WERI-Rb-1 (cell line): ENCODE measurements around the gene FLVCR2.

Experiments used
- DNase-seq: peaks from one replicate; pipeline ENCODE4 v3.0.0-alpha.2; 2020
- H3K27ac ChIP-seq: fragments of 250-450 bp; sonication (Bioruptor Pico); 2 replicates; pipeline ENCODE4 v1.5.1; 2020; ENCODE audit warnings: mild to moderate bottlenecking, moderate library complexity
- H3K27me3 ChIP-seq: fragments of 250-450 bp; sonication (Bioruptor Pico); 2 replicates; pipeline ENCODE4 v1.5.1; 2021; ENCODE audit warnings: mild to moderate bottlenecking, low read depth, moderate library complexity; ENCODE audit not compliant: insufficient read depth, severe bottlenecking
- H3K36me3 ChIP-seq: fragments of 250-450 bp; sonication (Bioruptor Pico); 2 replicates; pipeline ENCODE4 v1.5.1; 2020; ENCODE audit warnings: mild to moderate bottlenecking, moderate library complexity
- H3K4me3 ChIP-seq: 2 replicates; pipeline ENCODE4 v1.5.1; 2011; ENCODE audit warnings: low read depth, mild to moderate bottlenecking, control low read depth, low read length
- H3K9me3 ChIP-seq: fragments of 250-450 bp; sonication (Bioruptor Pico); 2 replicates; pipeline ENCODE4 v1.5.1; 2021; ENCODE audit warnings: mild to moderate bottlenecking, moderate library complexity; ENCODE audit not compliant: severe bottlenecking
- TF ChIP-seq, protein P1 (sequence below): IDR thresholded peaks from 2 replicates; pipeline ENCODE4 v1.5.1; 2011; ENCODE audit warnings: low read depth, mild to moderate bottlenecking, control low read depth, inconsistent platforms, low read length

The FLVCR2 gene

DNA sequence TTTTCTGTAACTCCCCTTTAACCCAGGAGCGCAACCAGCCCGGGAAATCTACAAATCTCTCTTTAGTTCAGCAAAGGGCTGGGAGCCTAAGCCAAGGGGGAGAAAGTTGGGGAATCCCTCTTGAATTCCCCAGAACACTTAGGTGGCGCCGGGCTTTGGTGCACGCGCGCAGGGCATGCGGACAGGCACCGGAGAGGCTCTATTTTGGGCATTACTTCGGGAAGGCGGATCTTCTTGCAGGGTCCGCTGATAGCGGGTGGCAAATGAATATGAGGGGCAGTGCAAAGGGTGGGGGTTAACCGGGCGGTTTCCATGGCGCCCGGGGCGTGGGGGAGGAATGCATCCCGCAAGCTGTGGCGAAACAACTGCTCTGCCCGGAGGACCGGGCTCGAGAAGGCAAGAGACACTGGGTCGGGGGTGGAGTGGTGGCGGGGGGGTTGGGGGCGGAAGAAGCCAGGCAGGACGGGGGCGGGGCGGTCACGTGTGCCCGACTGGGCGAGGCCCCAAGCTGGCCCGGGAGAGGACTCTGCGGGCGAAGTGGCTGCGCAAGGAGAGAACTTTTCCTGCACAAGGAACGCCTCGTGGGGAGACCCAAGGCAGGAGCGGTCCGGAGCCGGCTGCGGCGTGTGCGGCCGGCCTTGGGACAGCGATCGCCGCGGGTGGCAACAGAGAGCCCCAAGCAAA is at the start of gene FLVCR2:
TSS of gene FLVCR2 (plus strand) at position 519 of the 684 bp plus-strand sequence. CDS start 353 bp downstream, outside the sequence.
- no peaks in the 10 kb centered on the region for H3K9me3 ChIP-seq
- H3K4me3 ChIP-seq = peak within 1 kb of the TSS; percentile 46
- TF ChIP-seq, protein P1, sequence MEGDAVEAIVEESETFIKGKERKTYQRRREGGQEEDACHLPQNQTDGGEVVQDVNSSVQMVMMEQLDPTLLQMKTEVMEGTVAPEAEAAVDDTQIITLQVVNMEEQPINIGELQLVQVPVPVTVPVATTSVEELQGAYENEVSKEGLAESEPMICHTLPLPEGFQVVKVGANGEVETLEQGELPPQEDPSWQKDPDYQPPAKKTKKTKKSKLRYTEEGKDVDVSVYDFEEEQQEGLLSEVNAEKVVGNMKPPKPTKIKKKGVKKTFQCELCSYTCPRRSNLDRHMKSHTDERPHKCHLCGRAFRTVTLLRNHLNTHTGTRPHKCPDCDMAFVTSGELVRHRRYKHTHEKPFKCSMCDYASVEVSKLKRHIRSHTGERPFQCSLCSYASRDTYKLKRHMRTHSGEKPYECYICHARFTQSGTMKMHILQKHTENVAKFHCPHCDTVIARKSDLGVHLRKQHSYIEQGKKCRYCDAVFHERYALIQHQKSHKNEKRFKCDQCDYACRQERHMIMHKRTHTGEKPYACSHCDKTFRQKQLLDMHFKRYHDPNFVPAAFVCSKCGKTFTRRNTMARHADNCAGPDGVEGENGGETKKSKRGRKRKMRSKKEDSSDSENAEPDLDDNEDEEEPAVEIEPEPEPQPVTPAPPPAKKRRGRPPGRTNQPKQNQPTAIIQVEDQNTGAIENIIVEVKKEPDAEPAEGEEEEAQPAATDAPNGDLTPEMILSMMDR = no peak
- H3K36me3 ChIP-seq = no peaks in the 10 kb centered on the region
- no peaks in the 10 kb centered on the region for H3K27me3 ChIP-seq
- DNase-seq = peak; percentile 64
- H3K27ac ChIP-seq = no peak within 1 kb of the TSS

DNA sequence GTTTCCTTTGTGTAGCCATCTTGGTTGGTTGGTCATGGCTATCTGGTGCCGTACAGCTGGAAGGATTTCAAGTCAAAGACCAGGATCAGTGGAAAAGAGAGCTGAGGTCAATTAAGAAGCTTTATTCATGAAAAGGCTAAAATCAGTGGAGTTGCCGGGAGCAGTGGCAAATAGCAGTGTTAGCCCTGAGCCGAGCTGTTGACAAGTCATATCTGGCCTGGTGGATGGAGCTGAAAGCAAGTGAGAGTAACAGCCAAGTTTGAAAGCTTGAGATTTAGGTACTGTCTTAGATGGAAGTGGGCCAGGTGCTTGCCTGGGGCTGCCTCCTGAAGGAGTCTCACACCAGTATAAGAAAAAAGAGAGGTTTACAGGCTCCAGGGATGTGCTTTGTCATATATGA is 47.2 kb upstream of the FLVCR2 start:
- Histone ChIP-seq H3K27ac (no peak overlapping the region), H3K9me3 (no peaks in the 10 kb centered on the region), H3K4me3 (no peak overlapping the region), H3K36me3 (no peaks in the 10 kb centered on the region), H3K27me3 (no peaks in the 10 kb centered on the region)
- no peak for DNase-seq
- TF ChIP-seq, protein P1 = no peak

GRCh38 chr14:75531660-75532317 is 46.6 kb upstream of the FLVCR2 start:
- Histone ChIP-seq H3K27me3 (no peaks in the 10 kb centered on the region), H3K27ac (no peak overlapping the region), H3K36me3 (no peaks in the 10 kb centered on the region), H3K4me3 (no peak overlapping the region), H3K9me3 (no peaks in the 10 kb centered on the region)
- TF ChIP-seq, protein P1 = no peak
- DNase-seq = no peak

DNA sequence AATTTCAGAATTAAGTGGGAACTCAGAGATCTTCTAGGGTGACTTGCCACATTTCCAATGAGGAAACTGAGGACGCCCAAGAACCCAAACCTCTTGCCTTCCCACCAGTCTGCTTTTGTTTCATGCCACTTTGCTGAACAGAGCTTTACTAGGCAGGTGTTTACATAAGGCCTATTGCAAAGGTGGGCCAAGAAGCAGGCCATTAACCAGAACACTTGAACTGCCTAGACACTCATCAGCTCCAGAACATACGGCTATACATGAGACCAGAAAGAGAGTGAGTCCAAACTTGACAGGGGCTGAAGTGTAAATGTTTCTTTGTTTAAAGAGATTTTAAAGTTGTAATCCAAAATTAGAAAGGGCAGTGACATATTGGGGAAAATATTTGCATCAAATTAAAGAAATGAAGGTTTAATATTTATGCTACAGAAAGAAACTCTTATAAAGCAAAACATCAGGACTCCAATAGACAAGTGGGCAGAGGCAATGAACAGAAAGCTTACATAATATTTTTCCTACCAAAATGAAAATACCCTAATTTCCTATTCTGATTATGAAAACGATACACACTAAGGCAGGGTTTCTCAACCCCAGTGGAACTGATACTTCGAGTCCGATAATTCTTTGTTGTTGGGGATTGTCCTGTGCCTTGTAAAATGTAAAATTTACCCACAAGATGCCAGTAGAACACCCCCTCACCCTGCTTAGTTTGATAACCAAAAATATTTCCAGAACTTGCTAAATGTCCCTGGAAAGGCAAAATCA is 44.4 kb upstream of the FLVCR2 start:
- Histone ChIP-seq H3K27me3 (no peaks in the 10 kb centered on the region), H3K36me3 (no peaks in the 10 kb centered on the region), H3K9me3 (no peaks in the 10 kb centered on the region), H3K27ac (no peak overlapping the region), H3K4me3 (no peak overlapping the region)
- DNase-seq = no peak
- TF ChIP-seq, protein P1 = no peak

DNA sequence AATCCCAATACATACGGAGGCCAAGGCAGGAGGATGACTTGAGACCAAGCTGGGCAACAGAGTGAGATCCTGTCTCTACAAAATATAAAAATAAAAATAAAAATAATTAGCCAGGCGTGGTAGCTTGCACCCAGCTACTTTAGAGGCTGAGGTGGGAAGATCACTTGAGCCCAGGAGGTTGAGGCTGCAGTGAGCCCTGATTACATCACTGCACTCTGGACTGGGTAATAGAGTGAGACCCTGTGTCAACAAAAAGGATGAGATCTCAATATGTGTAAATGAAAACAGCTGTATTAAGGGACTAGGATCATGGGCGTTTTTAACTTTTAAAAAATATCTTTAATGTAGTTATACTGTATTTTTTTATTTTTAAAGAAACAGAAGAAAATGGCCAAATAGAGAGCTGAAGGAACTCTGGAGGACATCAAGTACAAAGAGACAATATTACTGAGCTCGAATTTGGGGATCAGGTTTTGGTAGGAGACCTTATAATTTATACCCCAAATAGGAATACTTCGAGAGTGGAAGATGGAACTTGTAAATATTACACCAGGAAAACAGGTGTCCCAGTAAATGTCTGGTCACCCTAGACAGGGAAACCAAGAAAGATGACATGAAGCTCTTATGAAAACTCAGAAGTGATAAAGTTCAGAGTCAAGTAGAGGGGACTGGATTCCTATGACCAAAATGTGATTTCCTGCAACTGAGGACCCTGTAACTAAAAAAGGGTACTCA is 43.1 kb upstream of the FLVCR2 start:
- Histone ChIP-seq H3K9me3 (no peaks in the 10 kb centered on the region), H3K4me3 (no peak overlapping the region), H3K27ac (no peak overlapping the region), H3K36me3 (no peaks in the 10 kb centered on the region), H3K27me3 (no peaks in the 10 kb centered on the region)
- no peak for DNase-seq
- TF ChIP-seq, protein P1 = no peak
